ENCODE results near the gene PLXDC1.

Gene PLXDC1

DNA sequence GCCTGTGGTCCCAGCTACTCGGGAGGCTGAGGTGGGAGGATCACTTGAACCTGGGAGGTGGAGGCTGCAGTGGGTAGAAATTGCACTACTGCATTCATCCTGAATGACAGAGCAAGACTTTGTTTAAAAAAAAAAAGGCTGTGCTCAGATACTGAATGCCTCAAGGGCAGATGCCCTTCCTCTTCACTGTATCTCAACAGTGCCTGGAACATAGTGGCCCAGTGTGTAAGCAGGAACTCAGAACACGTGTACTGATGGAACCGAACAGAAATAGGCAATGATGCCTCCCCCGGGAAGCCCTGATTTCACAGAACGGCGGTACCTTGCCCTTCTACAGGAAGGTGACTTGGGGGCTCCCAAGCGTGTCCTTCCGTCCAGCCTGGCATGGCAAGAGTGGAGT, 46.8 kb downstream of the PLXDC1 start:
- H3K4me1 ChIP-seq (ENCODE audit: control insufficient read depth in 1 of 2, insufficient read depth in 1 of 2, low read depth in 1 of 2, low read length in 1 of 2) = no peaks in the 10 kb centered on the region
- no peaks in the 10 kb centered on the region for H3K36me3 ChIP-seq
- H3K27me3 ChIP-seq = peaks cover 34% of the 10 kb centered on the region
- H3K27ac ChIP-seq = no peak overlapping the region
- TF ChIP-seq, protein P1, sequence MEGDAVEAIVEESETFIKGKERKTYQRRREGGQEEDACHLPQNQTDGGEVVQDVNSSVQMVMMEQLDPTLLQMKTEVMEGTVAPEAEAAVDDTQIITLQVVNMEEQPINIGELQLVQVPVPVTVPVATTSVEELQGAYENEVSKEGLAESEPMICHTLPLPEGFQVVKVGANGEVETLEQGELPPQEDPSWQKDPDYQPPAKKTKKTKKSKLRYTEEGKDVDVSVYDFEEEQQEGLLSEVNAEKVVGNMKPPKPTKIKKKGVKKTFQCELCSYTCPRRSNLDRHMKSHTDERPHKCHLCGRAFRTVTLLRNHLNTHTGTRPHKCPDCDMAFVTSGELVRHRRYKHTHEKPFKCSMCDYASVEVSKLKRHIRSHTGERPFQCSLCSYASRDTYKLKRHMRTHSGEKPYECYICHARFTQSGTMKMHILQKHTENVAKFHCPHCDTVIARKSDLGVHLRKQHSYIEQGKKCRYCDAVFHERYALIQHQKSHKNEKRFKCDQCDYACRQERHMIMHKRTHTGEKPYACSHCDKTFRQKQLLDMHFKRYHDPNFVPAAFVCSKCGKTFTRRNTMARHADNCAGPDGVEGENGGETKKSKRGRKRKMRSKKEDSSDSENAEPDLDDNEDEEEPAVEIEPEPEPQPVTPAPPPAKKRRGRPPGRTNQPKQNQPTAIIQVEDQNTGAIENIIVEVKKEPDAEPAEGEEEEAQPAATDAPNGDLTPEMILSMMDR (IDR thresholded peaks at IDR 0.05) = no peak
- no peaks in the 10 kb centered on the region for H3K9me3 ChIP-seq
- H3K4me3 ChIP-seq (ENCODE audit: low read depth in 1 of 2, low read length in 1 of 2) = no peak overlapping the region

DNA sequence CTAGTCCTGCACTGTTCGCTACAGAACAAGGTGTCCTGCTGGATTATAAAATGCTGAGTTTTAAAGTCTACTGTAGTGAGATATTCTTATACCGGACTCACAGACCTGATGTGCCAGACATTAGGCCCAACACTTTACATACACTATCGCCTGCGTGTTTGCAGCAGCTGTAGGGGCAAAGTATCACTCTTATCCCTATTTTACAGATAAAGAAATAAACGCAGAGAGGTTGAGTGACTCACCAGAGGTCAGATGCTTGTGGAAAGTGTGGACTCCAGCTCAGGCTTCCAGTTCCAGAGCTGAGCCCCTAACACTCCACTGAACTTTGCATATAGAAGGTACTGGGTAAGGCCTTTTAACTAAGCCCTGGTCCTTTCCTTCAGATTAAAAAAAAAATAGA, 47.4 kb downstream of the PLXDC1 start:
- Histone ChIP-seq H3K9me3 (no peaks in the 10 kb centered on the region), H3K27me3 (peaks cover 38% of the 10 kb centered on the region), H3K4me1 (ENCODE audit: control insufficient read depth in 1 of 2, insufficient read depth in 1 of 2, low read depth in 1 of 2, low read length in 1 of 2) (no peaks in the 10 kb centered on the region), H3K4me3 (ENCODE audit: low read depth in 1 of 2, low read length in 1 of 2) (no peak overlapping the region), H3K36me3 (no peaks in the 10 kb centered on the region), H3K27ac (no peak overlapping the region)
- TF ChIP-seq, protein P1 (IDR thresholded peaks at IDR 0.05) = no peak

DNA sequence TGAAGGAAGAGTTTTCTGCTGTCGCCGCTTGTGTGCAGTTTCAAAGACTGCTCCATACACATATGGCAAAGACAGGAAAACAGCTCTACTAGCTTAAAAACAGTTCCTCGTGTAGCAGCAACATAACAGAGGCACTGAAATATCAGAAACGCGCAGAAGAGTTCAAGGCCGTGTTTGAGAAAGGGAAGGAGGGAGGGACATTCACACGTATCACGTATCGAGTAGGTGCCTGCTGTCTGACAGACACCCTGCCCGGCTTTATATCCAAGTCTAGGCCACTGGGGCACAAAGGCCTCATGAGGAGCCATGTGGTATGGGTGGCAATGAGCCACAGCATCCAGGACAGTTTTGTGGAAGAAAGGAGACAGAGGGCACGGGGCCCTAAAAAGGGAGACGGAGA, 50.3 kb downstream of the PLXDC1 start:
- no peak overlapping the region for H3K27ac ChIP-seq
- peaks cover 0 to 4% of the 10 kb centered on the region in 2 experiments for H3K4me1 ChIP-seq (ENCODE audit: control insufficient read depth in 1 of 2, insufficient read depth in 1 of 2, low read depth in 1 of 2, low read length in 1 of 2)
- H3K4me3 ChIP-seq (ENCODE audit: low read depth in 1 of 2, low read length in 1 of 2) = no peak overlapping the region
- peaks cover 55% of the 10 kb centered on the region for H3K27me3 ChIP-seq
- no peaks in the 10 kb centered on the region for H3K9me3 ChIP-seq
- H3K36me3 ChIP-seq = no peaks in the 10 kb centered on the region
- TF ChIP-seq, protein P1 (IDR thresholded peaks at IDR 0.05) = no peak

DNA sequence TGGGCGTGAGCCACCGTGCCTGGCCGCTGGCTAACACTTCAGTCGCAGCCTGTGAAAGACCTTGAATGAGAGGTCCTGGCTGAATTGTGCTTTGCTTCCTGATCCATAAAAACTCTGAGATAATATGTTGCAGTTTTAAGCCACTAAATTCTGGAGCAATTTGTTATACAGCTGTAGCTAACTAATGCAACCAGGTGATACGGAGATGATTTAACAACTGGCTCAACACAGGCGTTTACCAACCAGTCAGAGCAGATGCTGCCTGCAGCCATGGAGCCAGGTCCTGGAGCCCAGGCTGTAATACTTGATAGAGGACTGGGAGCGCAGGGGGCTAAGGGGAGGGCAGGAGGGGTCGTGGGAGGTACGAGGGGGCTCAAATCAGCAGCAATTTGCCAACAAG, 50.9 kb downstream of the PLXDC1 start:
- Histone ChIP-seq H3K9me3 (no peaks in the 10 kb centered on the region), H3K27ac (no peak overlapping the region), H3K36me3 (no peaks in the 10 kb centered on the region), H3K4me3 (ENCODE audit: low read depth in 1 of 2, low read length in 1 of 2) (no peak overlapping the region), H3K4me1 (ENCODE audit: control insufficient read depth in 1 of 2, insufficient read depth in 1 of 2, low read depth in 1 of 2, low read length in 1 of 2) (peaks cover 0 to 4% of the 10 kb centered on the region in 2 experiments), H3K27me3 (peaks cover 55% of the 10 kb centered on the region)
- TF ChIP-seq, protein P1 (IDR thresholded peaks at IDR 0.05) = no peak

DNA sequence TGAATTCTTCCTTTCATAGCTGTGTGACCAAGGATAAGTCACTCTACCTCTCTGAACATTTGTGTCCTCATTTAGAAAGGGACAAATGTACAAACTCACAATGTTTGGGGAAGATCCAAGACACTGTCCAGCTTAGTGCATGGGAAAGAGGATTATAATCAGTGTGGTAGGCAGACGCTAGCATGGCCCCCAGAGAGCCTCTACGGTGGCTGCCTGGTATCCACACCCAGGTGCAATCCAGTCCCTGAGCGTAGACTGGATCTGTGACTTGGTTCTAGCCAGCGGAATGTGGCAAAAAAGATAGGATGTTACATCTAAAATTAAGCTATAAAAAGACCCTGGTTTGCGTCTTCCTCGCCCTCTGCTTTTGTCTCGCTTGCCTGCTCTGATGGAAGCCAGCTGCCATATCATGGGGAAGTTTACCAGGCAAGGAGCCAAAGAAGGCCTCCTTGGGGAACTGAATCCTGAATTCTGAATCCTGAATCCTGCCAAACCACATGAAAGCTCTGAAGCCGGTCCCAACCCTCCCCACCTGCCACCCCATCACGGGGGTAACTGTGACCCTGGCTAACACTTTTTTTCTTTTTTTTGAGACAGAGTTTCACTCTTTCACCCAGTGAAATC, 51.7 kb downstream of the PLXDC1 start:
- Histone ChIP-seq H3K4me3 (ENCODE audit: low read depth in 1 of 2, low read length in 1 of 2) (no peak overlapping the region), H3K9me3 (no peaks in the 10 kb centered on the region), H3K4me1 (ENCODE audit: control insufficient read depth in 1 of 2, insufficient read depth in 1 of 2, low read depth in 1 of 2, low read length in 1 of 2) (peaks cover 0 to 4% of the 10 kb centered on the region in 2 experiments), H3K36me3 (no peaks in the 10 kb centered on the region), H3K27ac (no peak overlapping the region), H3K27me3 (peaks cover 54% of the 10 kb centered on the region)
- TF ChIP-seq, protein P1 (IDR thresholded peaks at IDR 0.05) = no peak
